ENCODE measurements around the gene STOML1.
"Not testable (repeated sequence)": the region's sequence is repeated elsewhere in the genome, so short reads cannot be mapped to it uniquely, and the experiment has no call there.

The STOML1 gene

DNA sequence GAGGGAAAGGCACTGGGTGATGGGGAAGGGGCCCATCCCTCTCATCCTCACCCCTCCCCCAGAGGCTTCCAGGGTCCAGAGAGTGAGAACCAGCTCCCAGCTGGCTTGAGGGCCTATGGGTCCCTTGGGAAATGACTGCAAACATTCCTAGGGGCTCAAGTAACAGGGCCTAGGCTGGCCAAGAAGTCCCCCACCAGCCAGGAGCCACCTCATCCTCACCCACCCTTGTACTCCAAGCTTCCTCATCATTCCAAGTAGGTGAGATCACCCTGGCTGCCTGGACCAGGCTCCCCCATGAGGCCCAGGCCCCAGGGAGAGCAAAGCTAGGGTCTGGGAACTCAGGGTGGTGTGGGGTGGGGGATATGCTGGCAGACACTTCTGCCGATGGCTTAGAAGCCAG, 51.1 kb downstream of the STOML1 start:
- H2AFZ ChIP-seq (ENCODE audit: low read length) = no peak overlapping the region
- no peak overlapping the region for H3K9ac ChIP-seq (ENCODE audit: low read depth, low read length, poor library complexity, severe bottlenecking)
- TF ChIP-seq EZH2phosphoT487 (IDR thresholded peaks at IDR 0.05; ENCODE audit: borderline replicate concordance) = no peak
- TF ChIP-seq, protein P1, sequence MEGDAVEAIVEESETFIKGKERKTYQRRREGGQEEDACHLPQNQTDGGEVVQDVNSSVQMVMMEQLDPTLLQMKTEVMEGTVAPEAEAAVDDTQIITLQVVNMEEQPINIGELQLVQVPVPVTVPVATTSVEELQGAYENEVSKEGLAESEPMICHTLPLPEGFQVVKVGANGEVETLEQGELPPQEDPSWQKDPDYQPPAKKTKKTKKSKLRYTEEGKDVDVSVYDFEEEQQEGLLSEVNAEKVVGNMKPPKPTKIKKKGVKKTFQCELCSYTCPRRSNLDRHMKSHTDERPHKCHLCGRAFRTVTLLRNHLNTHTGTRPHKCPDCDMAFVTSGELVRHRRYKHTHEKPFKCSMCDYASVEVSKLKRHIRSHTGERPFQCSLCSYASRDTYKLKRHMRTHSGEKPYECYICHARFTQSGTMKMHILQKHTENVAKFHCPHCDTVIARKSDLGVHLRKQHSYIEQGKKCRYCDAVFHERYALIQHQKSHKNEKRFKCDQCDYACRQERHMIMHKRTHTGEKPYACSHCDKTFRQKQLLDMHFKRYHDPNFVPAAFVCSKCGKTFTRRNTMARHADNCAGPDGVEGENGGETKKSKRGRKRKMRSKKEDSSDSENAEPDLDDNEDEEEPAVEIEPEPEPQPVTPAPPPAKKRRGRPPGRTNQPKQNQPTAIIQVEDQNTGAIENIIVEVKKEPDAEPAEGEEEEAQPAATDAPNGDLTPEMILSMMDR (conservative IDR thresholded peaks at IDR 0.05; ENCODE audit: low read length) = no peak

DNA sequence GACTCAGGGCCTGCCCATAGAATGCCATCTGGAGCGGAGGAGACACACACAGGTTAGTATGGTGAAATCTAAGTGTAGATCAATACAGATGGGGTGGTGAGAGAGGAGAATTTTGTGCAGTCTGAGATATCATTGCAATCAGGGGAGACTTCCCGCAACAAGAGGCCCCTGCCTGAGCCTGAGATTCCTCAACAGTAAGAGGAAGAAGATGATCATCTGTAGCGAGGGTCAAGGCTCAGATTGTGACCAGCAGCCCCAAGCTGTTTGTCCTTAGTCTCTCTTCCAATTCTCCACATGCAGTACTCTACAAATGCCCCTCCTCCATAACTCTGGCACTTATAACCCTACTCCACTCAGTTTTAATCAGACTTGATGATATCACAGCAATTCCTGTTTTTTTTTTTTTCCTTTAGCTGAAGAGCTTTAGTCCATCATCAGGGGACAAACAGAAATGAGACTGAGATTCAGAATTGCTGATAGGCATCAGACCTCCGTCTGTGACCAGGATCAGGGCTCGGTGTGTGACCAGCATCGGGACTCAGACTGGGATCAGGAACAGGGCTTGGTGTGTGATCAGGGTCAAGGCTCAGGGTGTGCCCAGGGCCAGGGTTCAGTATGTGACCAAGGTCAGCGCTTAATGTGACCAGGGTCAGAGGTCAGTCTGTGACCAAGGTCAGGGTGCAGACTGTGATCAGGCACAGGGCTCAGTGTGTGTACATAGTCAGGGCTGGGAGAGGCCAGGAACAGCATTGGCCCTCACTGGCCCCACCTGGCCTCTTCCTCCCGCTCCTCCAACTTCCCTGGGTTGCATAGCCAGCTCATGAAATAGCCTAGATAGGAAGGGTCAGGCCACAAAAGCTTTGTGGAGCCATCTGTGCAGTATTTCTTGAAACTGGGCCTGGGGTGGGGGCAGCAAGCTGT, 51.8 kb downstream of the STOML1 start:
- Histone ChIP-seq H3K36me3 (ENCODE audit: insufficient read depth, low read length) (no peaks in the 10 kb centered on the region), H3K4me2 (ENCODE audit: low read depth, low read length, poor library complexity, severe bottlenecking) (no peak overlapping the region), H3K9me2 (replicated peaks; ENCODE audit: low read depth, low read length) (no peaks in the 10 kb centered on the region), H3K4me3 (ENCODE audit: low read length, poor library complexity, severe bottlenecking) (no peak overlapping the region), H3F3A (ENCODE audit: low read depth) (no peaks in the 10 kb centered on the region), H2AFZ (ENCODE audit: low read length) (no peak overlapping the region), H3K9me3 (ENCODE audit: insufficient read depth, low read depth, low read length) (no peaks in the 10 kb centered on the region), H4K20me1 (ENCODE audit: insufficient read depth, low read length, poor library complexity, severe bottlenecking) (no peaks in the 10 kb centered on the region), H3K27me3 (ENCODE audit: insufficient read depth, low read length, poor library complexity, severe bottlenecking) (no peaks in the 10 kb centered on the region), H3K4me1 (ENCODE audit: insufficient read depth, low read length, poor library complexity, severe bottlenecking) (peaks cover 65% of the 10 kb centered on the region), H3K9ac (ENCODE audit: low read depth, low read length, poor library complexity, severe bottlenecking) (no peak overlapping the region), H3K79me2 (ENCODE audit: insufficient read depth, low read length) (no peaks in the 10 kb centered on the region)
- TF ChIP-seq EZH2phosphoT487 (IDR thresholded peaks at IDR 0.05; ENCODE audit: borderline replicate concordance) = no peak
- TF ChIP-seq, protein P1 (conservative IDR thresholded peaks at IDR 0.05; ENCODE audit: low read length) = no peak

More for the DNA sequence above, 51.1 kb downstream of the STOML1 start:
- Histone ChIP-seq H4K20me1 (ENCODE audit: insufficient read depth, low read length, poor library complexity, severe bottlenecking) (no peaks in the 10 kb centered on the region), H3K9me3 (ENCODE audit: insufficient read depth, low read depth, low read length) (no peaks in the 10 kb centered on the region), H3K27me3 (ENCODE audit: insufficient read depth, low read length, poor library complexity, severe bottlenecking) (no peaks in the 10 kb centered on the region), H3K79me2 (ENCODE audit: insufficient read depth, low read length) (no peaks in the 10 kb centered on the region), H3K4me2 (ENCODE audit: low read depth, low read length, poor library complexity, severe bottlenecking) (no peak overlapping the region), H3K4me3 (ENCODE audit: low read length, poor library complexity, severe bottlenecking) (no peak overlapping the region), H3F3A (ENCODE audit: low read depth) (no peaks in the 10 kb centered on the region), H3K4me1 (ENCODE audit: insufficient read depth, low read length, poor library complexity, severe bottlenecking) (peaks cover 61% of the 10 kb centered on the region), H3K9me2 (replicated peaks; ENCODE audit: low read depth, low read length) (no peaks in the 10 kb centered on the region), H3K36me3 (ENCODE audit: insufficient read depth, low read length) (no peaks in the 10 kb centered on the region)

DNA sequence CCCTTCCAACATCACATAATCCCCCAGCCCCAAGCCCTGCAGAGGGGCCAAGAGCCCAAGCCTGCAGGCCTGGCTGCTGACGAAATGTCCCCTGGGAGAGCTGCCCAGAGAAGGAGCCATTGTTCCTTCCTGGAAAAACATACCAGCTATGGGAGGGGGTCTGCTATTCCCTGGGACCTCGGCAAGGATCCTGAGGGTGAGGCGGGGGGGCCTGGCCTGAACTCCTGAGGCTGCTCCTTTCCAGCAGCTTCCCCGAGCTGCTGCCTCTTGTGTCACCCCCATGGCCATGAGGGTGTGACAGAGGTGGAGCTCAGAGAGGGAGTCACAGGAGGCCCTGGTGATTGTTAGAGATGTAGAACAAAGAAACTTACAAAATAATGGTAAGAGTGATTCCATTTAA, 53.0 kb downstream of the STOML1 start:
- Histone ChIP-seq H3K4me1 (ENCODE audit: insufficient read depth, low read length, poor library complexity, severe bottlenecking) (peaks cover 67% of the 10 kb centered on the region), H3K79me2 (ENCODE audit: insufficient read depth, low read length) (no peaks in the 10 kb centered on the region), H2AFZ (ENCODE audit: low read length) (peak overlapping the region; percentile 22; the same call in 1 of the 2 replicates), H3K4me2 (ENCODE audit: low read depth, low read length, poor library complexity, severe bottlenecking) (no peak overlapping the region), H3K27me3 (ENCODE audit: insufficient read depth, low read length, poor library complexity, severe bottlenecking) (no peaks in the 10 kb centered on the region), H3K4me3 (ENCODE audit: low read length, poor library complexity, severe bottlenecking) (no peak overlapping the region), H3K36me3 (ENCODE audit: insufficient read depth, low read length) (no peaks in the 10 kb centered on the region), H4K20me1 (ENCODE audit: insufficient read depth, low read length, poor library complexity, severe bottlenecking) (no peaks in the 10 kb centered on the region), H3K9me3 (ENCODE audit: insufficient read depth, low read depth, low read length) (no peaks in the 10 kb centered on the region), H3K9me2 (replicated peaks; ENCODE audit: low read depth, low read length) (no peaks in the 10 kb centered on the region), H3F3A (ENCODE audit: low read depth) (peaks cover 5% of the 10 kb centered on the region; the same call in 1 of the 2 replicates), H3K9ac (ENCODE audit: low read depth, low read length, poor library complexity, severe bottlenecking) (no peak overlapping the region)
- TF ChIP-seq EZH2phosphoT487 (IDR thresholded peaks at IDR 0.05; ENCODE audit: borderline replicate concordance) = no peak
- TF ChIP-seq, protein P1 (conservative IDR thresholded peaks at IDR 0.05; ENCODE audit: low read length) = no peak

DNA sequence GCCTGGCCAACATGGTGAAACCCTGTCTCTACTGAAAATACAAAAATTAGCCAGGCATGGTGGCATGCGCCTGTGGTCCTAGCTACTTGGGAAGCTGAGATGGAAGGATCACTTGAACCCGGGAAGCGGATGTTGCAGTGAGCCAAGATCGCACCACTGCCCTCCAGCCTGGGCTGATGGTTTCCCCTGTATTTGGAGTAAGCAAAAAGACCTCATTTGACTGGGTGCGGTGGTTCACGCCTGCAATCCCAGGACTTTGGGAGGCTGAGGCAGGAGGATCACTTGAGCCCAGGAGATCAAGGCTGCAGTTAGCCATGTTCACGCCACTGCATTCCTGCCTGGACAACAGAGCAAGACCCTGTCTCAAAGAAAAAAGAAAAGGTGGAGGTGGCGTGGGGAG, 53.6 kb downstream of the STOML1 start:
- not testable (repeated sequence) for H3K27me3 ChIP-seq (ENCODE audit: insufficient read depth, low read length, poor library complexity, severe bottlenecking); H3K4me3 ChIP-seq (ENCODE audit: low read length, poor library complexity, severe bottlenecking); H3K79me2 ChIP-seq (ENCODE audit: insufficient read depth, low read length)

More for the DNA sequence above, 53.6 kb downstream of the STOML1 start:
- H3K9me3 ChIP-seq (ENCODE audit: insufficient read depth, low read depth, low read length); H3F3A ChIP-seq (ENCODE audit: low read depth); H2AFZ ChIP-seq (ENCODE audit: low read length); H3K36me3 ChIP-seq (ENCODE audit: insufficient read depth, low read length); H3K9me2 ChIP-seq (replicated peaks; ENCODE audit: low read depth, low read length); H3K9ac ChIP-seq (ENCODE audit: low read depth, low read length, poor library complexity, severe bottlenecking); H4K20me1 ChIP-seq (ENCODE audit: insufficient read depth, low read length, poor library complexity, severe bottlenecking); H3K4me2 ChIP-seq (ENCODE audit: low read depth, low read length, poor library complexity, severe bottlenecking): not testable (repeated sequence)
- peaks cover 71% of the 10 kb centered on the region for H3K4me1 ChIP-seq (ENCODE audit: insufficient read depth, low read length, poor library complexity, severe bottlenecking)
